ENCODE data around the gene IL18BP. TPM values are rescaled to one million over a fixed set of nuclear protein-coding genes. Genes with fewer than 3 reads are reported as not detected.

Gene IL18BP
- total RNA-seq (2014; rRNA removed; shearing (Covaris generic)) (4.2 and 5.7 TPM in 2 replicates), total RNA-seq (2022) (10.3 and 12.4 TPM in 2 replicates), Bru-seq, nascent RNA (percentile 64 among the genes with signal in this experiment), BruChase-seq, experiment 1, labeled RNA remaining after a 6-hour chase (percentile 71 among the genes with signal in this experiment), BruChase-seq, experiment 2, labeled RNA remaining after a 2-hour chase (percentile 83 among the genes with signal in this experiment)
- long read RNA-seq, partial matches to known transcripts, result 0 of 6 reads
- long read RNA-seq, other reads (novel, unspliced or antisense), result 5 of 6 reads

DNA sequence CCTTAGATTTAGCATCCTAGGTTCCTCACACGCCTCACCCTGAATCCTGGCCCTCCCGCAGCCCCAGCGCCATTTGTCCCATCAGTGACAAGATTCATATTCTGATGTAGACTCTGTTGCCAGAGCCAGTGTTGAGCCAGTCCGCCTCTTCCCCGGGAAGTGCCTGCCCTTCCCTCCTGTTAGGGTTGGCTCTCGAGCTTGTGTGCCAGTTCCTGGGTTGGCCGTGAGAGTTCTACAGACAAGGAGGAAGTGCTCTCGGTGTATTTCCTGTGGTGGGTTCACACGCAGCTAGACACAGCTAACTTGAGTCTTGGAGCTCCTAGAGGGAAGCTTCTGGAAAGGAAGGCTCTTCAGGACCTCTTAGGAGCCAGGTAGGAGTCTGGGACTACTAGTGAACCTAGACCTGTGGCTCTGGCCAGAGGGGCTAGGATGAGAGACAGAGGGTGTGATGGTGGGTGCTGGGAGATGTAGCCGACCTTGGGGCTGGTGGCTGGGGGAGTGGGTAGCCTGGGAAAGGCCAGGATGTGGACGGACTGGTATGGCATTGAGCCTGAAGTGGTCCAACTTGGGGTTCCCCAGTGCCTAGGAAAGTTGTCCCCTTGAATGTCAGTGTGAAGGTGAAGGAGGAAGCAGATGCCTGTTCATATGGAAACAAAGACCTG, at the start of gene IL18BP:
IL18BP (plus strand) TSS at position 261 of the 662 bp plus-strand sequence. CDS start 1,076 bp downstream, outside the sequence.
- Histone ChIP-seq H3K79me2 (ENCODE audit: insufficient read depth, low read depth, low read length) (no peaks in the 10 kb centered on the region), H3K4me2 (ENCODE audit: low read length) (peak within 1 kb of the TSS; percentile 41), H2AFZ (ENCODE audit: low read length) (no peak within 1 kb of the TSS), H3K4me3 (ENCODE audit: low read depth, low read length, poor library complexity, severe bottlenecking) (no peak within 1 kb of the TSS), H3K9me2 (ENCODE audit: insufficient read depth, low read length) (no peaks in the 10 kb centered on the region), H3K36me3 (ENCODE audit: insufficient read depth, low read length) (peaks cover 31% of the 10 kb centered on the region), H3K27ac (ENCODE audit: low read depth, low read length, poor library complexity, severe bottlenecking) (no peak within 1 kb of the TSS), H4K20me1 (ENCODE audit: insufficient read depth, low read length) (no peaks in the 10 kb centered on the region), H3K4me1 (ENCODE audit: insufficient read depth, low read length, poor library complexity, severe bottlenecking) (peaks cover 17% of the 10 kb centered on the region), H3K9me3 (ENCODE audit: low read length) (no peaks in the 10 kb centered on the region)
- BruUV-seq (replicated peaks), result no TSS peak
- TF ChIP-seq EZH2phosphoT487 (IDR thresholded peaks at IDR 0.05; ENCODE audit: borderline replicate concordance, low read depth, low read length), result no peak
- TF ChIP-seq, protein P1, sequence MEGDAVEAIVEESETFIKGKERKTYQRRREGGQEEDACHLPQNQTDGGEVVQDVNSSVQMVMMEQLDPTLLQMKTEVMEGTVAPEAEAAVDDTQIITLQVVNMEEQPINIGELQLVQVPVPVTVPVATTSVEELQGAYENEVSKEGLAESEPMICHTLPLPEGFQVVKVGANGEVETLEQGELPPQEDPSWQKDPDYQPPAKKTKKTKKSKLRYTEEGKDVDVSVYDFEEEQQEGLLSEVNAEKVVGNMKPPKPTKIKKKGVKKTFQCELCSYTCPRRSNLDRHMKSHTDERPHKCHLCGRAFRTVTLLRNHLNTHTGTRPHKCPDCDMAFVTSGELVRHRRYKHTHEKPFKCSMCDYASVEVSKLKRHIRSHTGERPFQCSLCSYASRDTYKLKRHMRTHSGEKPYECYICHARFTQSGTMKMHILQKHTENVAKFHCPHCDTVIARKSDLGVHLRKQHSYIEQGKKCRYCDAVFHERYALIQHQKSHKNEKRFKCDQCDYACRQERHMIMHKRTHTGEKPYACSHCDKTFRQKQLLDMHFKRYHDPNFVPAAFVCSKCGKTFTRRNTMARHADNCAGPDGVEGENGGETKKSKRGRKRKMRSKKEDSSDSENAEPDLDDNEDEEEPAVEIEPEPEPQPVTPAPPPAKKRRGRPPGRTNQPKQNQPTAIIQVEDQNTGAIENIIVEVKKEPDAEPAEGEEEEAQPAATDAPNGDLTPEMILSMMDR (conservative IDR thresholded peaks at IDR 0.05; ENCODE audit: low read length), result no peak
- intact Hi-C loops (cut with micrococcal nuclease; ENCODE audit: unreplicated experiment), result no loop called here
- ChIA-PET CTCF (ENCODE audit: unreplicated experiment) (no interaction called here), POLR2A (no interaction called here)
- DNase-seq (ENCODE audit: low spot score), result peak; percentile 51

DNA sequence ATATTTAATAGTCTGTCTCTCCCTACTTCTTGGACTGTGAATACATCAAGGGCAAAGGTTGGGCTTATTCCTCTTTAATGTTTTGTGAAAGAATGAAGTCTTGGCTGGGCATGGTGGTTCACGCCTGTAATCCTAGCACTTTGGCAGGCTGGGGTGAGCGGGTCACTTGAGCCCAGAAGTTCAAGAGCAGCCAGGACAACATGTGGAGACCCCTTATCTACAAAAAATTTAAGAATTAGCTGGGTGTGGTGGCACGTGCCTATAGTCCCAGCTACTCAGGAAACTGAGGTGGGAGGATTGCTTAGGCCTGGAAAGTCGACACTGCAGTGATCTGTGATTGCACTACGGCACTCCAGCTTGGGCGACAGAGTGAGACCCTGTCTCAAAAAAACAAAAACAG, 49.7 kb upstream of the IL18BP start:
- intact Hi-C loops (cut with micrococcal nuclease; ENCODE audit: unreplicated experiment), result no loop called here
- ChIA-PET POLR2A (interaction anchor here (0.6 to 1.0 kb wide), 2 partner anchors 9 to 11 kb away, joined by 3 read pairs; no protein-coding TSS in a partner anchor), CTCF (ENCODE audit: unreplicated experiment) (no interaction called here)
- no peak overlapping the region for H3K4me3 ChIP-seq (ENCODE audit: low read depth, low read length, poor library complexity, severe bottlenecking)
- H3K9me2 ChIP-seq (ENCODE audit: insufficient read depth, low read length), result no peaks in the 10 kb centered on the region
- DNase-seq (ENCODE audit: low spot score), result no peak
- TF ChIP-seq, protein P1 (conservative IDR thresholded peaks at IDR 0.05; ENCODE audit: low read length), result no peak
- no peak for TF ChIP-seq EZH2phosphoT487 (IDR thresholded peaks at IDR 0.05; ENCODE audit: borderline replicate concordance, low read depth, low read length)
- peaks cover 8% of the 10 kb centered on the region; the same call in 1 of the 2 replicates for H3K36me3 ChIP-seq (ENCODE audit: insufficient read depth, low read length)
- H2AFZ ChIP-seq (ENCODE audit: low read length), result no peak overlapping the region
- 0 out of 2 replicates have a peak, but pooled peaks cover 9% of the 10 kb centered on the region for H3K79me2 ChIP-seq (ENCODE audit: insufficient read depth, low read depth, low read length)
- H3K27ac ChIP-seq (ENCODE audit: low read depth, low read length, poor library complexity, severe bottlenecking), result no peak overlapping the region
- no TSS peak for BruUV-seq (replicated peaks)
- H3K9me3 ChIP-seq (ENCODE audit: low read length), result no peaks in the 10 kb centered on the region
- peaks cover 14% of the 10 kb centered on the region for H3K4me1 ChIP-seq (ENCODE audit: insufficient read depth, low read length, poor library complexity, severe bottlenecking)
- H4K20me1 ChIP-seq (ENCODE audit: insufficient read depth, low read length), result no peaks in the 10 kb centered on the region
- no peak overlapping the region for H3K4me2 ChIP-seq (ENCODE audit: low read length)

Data from OCI-LY7 (cell line).